GM12873 (cell line): ENCODE data around the gene SIAH1.

Experiments
- CTCF ChIP-seq: IDR thresholded peaks from 2 replicates; pipeline ENCODE4 v1.5.1; 2012; ENCODE audit warnings: low read depth, mild to moderate bottlenecking, moderate library complexity, low read length, control low read depth; ENCODE audit not compliant: insufficient read depth; ENCODE audit errors: missing control alignments

The SIAH1 gene

GRCh38 chr16:48347191-48347865 lies 37.9 kb downstream of the SIAH1 start:
- TF ChIP-seq CTCF: no peak

- TF ChIP-seq CTCF: no peak
Observed at GRCh38 chr16:48342591-48342990, 42.6 kb downstream of the SIAH1 start.

- TF ChIP-seq CTCF: no peak
Observed at GRCh38 chr16:48340054-48340453, 45.2 kb downstream of the SIAH1 start.

- TF ChIP-seq CTCF: no peak
Observed at GRCh38 chr16:48335961-48336360, 49.3 kb downstream of the SIAH1 start.

GRCh38 chr16:48334325-48334724 lies 50.9 kb downstream of the SIAH1 start:
- TF ChIP-seq CTCF: no peak

GRCh38 chr16:48332978-48333377 lies 52.2 kb downstream of the SIAH1 start:
- TF ChIP-seq CTCF: no peak

GRCh38 chr16:48330841-48331192 lies 54.4 kb downstream of the SIAH1 start:
- no peak for TF ChIP-seq CTCF
